K562 (cell line): ENCODE results near the gene STAMBPL1.

Source experiments
- CBFB ChIP-seq: sonication (generic); formaldehyde crosslinking; IDR thresholded peaks from 2 replicates; pipeline ENCODE4 v1.4.0; 2020; ENCODE audit warnings: mild to moderate bottlenecking, missing genetic modification reagents
- CBX8 ChIP-seq: fragments of 200-600 bp; sonication (generic); IDR thresholded peaks from 2 replicates; pipeline ENCODE4 v1.6.1; 2012; ENCODE audit warnings: borderline replicate concordance, mixed run types, low read depth, mild to moderate bottlenecking, moderate library complexity, mixed read lengths, low read length, control low read depth, inconsistent platforms; ENCODE audit not compliant: poor library complexity, severe bottlenecking; ENCODE audit errors: extremely low read depth
- ETS1 ChIP-seq: conservative IDR thresholded peaks from 2 replicates; pipeline ENCODE4 v1.6.1; 2011; ENCODE audit warnings: low read depth, mild to moderate bottlenecking, low read length; ENCODE audit not compliant: control insufficient read depth
- MLX ChIP-seq, 2 experiments: fragments of 450-650 bp in 1 of 2; sonication (generic) in 1 of 2; formaldehyde crosslinking; conservative IDR thresholded peaks; 2 replicates each; pipeline versions ENCODE4 v1.4.0 to v1.8.1; 2020 to 2022; ENCODE audit warnings: mild to moderate bottlenecking in 1 of 2, missing genetic modification reagents in 1 of 2
- POLR2AphosphoS5 ChIP-seq: IDR thresholded peaks from 2 replicates; pipeline ENCODE4 v1.6.1; 2011; ENCODE audit warnings: mild to moderate bottlenecking, low read depth, low read length, moderate library complexity; ENCODE audit not compliant: control insufficient read depth, insufficient read depth
- SPI1 ChIP-seq: IDR thresholded peaks from 2 replicates; pipeline ENCODE4 v1.6.1; 2011; ENCODE audit warnings: low read depth, low read length, control low read depth, borderline replicate concordance
- TAF1 ChIP-seq: IDR thresholded peaks from 2 replicates; pipeline ENCODE4 v1.6.1; 2011; ENCODE audit warnings: mild to moderate bottlenecking, low read length, moderate library complexity; ENCODE audit not compliant: insufficient read depth, control insufficient read depth, severe bottlenecking; ENCODE audit errors: extremely low read depth
- ZNF830 ChIP-seq: fragments of 250-450 bp; sonication (Bioruptor Pico); IDR thresholded peaks from 2 replicates; pipeline ENCODE4 v1.5.0; 2021; ENCODE audit warnings: mild to moderate bottlenecking

GRCh38 chr10:88833156-88833555, 46.9 kb upstream of the STAMBPL1 start:
- TF ChIP-seq SPI1 = no peak
- no peak for TF ChIP-seq ZNF830 (CRISPR knock-in tag)
- TF ChIP-seq MLX (CRISPR knock-in tag; conservative IDR thresholded peaks at IDR 0.05) = no peak
- no peak for TF ChIP-seq TAF1
- TF ChIP-seq ETS1 = no peak
- TF ChIP-seq CBFB (CRISPR knock-in tag) = no peak
- no peak for TF ChIP-seq POLR2AphosphoS5
- TF ChIP-seq CBX8 = no peak
